Thymus (tissue), 11 donors: Measurements from ENCODE around the gene DCLK2. TPM values are rescaled to one million over a fixed set of nuclear protein-coding genes. Genes with fewer than 3 reads are reported as not detected.
"Not testable (repeated sequence)": the region's sequence is repeated elsewhere in the genome, so short reads cannot be mapped to it uniquely, and the experiment has no call there.

Experiments
- DNase-seq, 9 donors: peaks; one replicate each; pipeline ENCODE4 v3.0.0-alpha.2; 2013; ENCODE audit warnings: low spot score in 9 of 9, low read depth in 6 of 9, missing footprints in 1 of 9
- H3K27ac ChIP-seq, 2 donors: one replicate each; pipeline ENCODE4 v1.5.1; 2013; ENCODE audit warnings: control low read depth in 1 of 2, low read depth in 1 of 2, low read length in 1 of 2, mild to moderate bottlenecking in 1 of 2, moderate library complexity in 1 of 2
- H3K27me3 ChIP-seq, 2 donors: one replicate each; pipeline ENCODE4 v1.5.1; 2013; ENCODE audit warnings: low read length in 1 of 2; ENCODE audit not compliant: control insufficient read depth in 2 of 2, insufficient read depth in 1 of 2
- H3K36me3 ChIP-seq, 2 donors: one replicate each; pipeline ENCODE4 v1.5.1; 2013; ENCODE audit warnings: low read length in 1 of 2, mild to moderate bottlenecking in 1 of 2, moderate library complexity in 1 of 2; ENCODE audit not compliant: control insufficient read depth in 2 of 2, insufficient read depth in 2 of 2
- H3K4me1 ChIP-seq, 2 donors: one replicate each; pipeline ENCODE4 v1.5.1; 2013; ENCODE audit warnings: low read length in 2 of 2; ENCODE audit not compliant: control insufficient read depth in 2 of 2, insufficient read depth in 2 of 2
- H3K4me3 ChIP-seq, 2 donors: one replicate each; pipeline ENCODE4 v1.5.1; 2013; ENCODE audit warnings: low read length in 2 of 2, control low read depth in 1 of 2, mild to moderate bottlenecking in 1 of 2
- H3K9me3 ChIP-seq, 2 donors: one replicate each; pipeline ENCODE4 v1.5.1; 2013; ENCODE audit warnings: low read length in 1 of 2, mild to moderate bottlenecking in 1 of 2; ENCODE audit not compliant: control insufficient read depth in 2 of 2, insufficient read depth in 1 of 2
- WGBS: extraction: QIAGEN DNeasy Blood & Tissue Kit; methylation state at CpG from one replicate; pipeline ENCODE4 v1.1.7; 2013; 5-methylcytosine and 5-hydroxymethylcytosine counted together
- polyA plus RNA-seq: library from polyadenylated mRNA; stranded (reverse); fragments of 200-250 nt; gene quantifications from one replicate; pipeline ENCODE4 v1.2.3, GENCODE V29; 2013
- total RNA-seq: library from RNA; stranded (reverse); fragments of 120-200 nt; gene quantifications from one replicate; pipeline ENCODE4 v1.2.4, GENCODE V29; 2013
- donor health status: healthy.

The DCLK2 gene
- total and polyA plus RNA-seq, 2 donors, result 0.78 to 1.1 TPM

DNA sequence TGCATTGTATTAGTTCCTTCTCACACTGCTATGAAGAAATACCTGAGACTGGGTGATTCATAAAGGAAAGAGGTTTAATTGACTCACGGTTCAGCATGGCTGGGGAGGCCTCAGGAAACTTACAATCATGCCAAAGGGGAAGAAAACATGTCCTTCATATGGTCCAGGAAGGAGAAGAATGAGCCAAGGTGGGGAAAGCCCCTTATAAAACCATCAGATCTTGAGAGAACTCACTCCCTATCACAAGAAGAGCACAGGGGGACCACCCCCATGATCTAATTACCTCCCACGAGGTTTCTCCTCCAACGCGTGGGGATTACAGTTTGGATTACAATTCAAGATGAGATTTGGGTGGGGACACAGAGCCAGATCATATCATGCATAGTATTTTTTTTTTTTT is 106.8 kb downstream of the DCLK2 start:
- not testable (repeated sequence) for H3K9me3 ChIP-seq, H3K4me3 ChIP-seq, H3K4me1 ChIP-seq, H3K27ac ChIP-seq, DNase-seq, H3K36me3 ChIP-seq, H3K27me3 ChIP-seq
- 94% methylated on average over 4 of the region's 4 CpGs for WGBS

DNA sequence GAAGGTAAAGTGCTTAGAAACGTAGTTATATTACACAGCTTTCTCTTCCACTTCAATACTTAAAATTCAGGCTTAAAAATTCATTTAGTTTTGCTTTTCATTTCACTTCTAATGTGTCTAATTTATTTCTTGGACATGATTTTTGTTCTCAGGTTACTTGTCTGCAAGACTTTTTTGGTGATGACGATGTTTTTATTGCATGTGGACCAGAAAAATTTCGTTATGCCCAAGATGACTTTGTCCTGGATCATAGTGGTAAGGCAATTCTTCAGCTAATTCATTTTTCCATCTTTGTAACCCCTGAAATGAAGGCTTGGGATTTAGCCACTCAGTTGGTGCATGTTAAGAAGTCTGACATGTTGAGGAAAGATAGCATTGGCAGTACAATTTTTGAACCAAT is 114.7 kb downstream of the DCLK2 start:
- Histone ChIP-seq H3K4me3 (no peak overlapping the region), H3K27me3 (no peaks in the 10 kb centered on the region), H3K4me1 (no peaks in the 10 kb centered on the region), H3K27ac (no peak overlapping the region), H3K9me3 (no peaks in the 10 kb centered on the region), H3K36me3 (no peaks in the 10 kb centered on the region)
- 93% methylated on average over 3 of the region's 3 CpGs for WGBS
- no peak for DNase-seq

- H3K4me3 ChIP-seq, H3K27ac ChIP-seq, H3K36me3 ChIP-seq, H3K27me3 ChIP-seq, H3K4me1 ChIP-seq, H3K9me3 ChIP-seq, DNase-seq: not testable (repeated sequence)
- 95% methylated on average over 4 of the region's 4 CpGs for WGBS
Observed at GRCh38 chr4:150197256-150197655, 119.0 kb downstream of the DCLK2 start.

- Histone ChIP-seq H3K27me3 (no peaks in the 10 kb centered on the region), H3K4me3 (no peak overlapping the region), H3K36me3 (no peaks in the 10 kb centered on the region), H3K27ac (no peak overlapping the region), H3K4me1 (no peaks in the 10 kb centered on the region), H3K9me3 (no peaks in the 10 kb centered on the region)
- no peak for DNase-seq
- 99% methylated on average over 2 of the region's 2 CpGs for WGBS
Observed at GRCh38 chr4:150199056-150199455, 120.8 kb downstream of the DCLK2 start.

- no peaks in the 10 kb centered on the region for H3K27me3 ChIP-seq
- no peaks in the 10 kb centered on the region for H3K4me1 ChIP-seq
- DNase-seq, result no peak
- H3K27ac ChIP-seq, result no peak overlapping the region
- no peaks in the 10 kb centered on the region for H3K9me3 ChIP-seq
- H3K36me3 ChIP-seq, result no peaks in the 10 kb centered on the region
- no peak overlapping the region for H3K4me3 ChIP-seq
- 86% methylated on average over 1 of the region's 1 CpG for WGBS
Observed at GRCh38 chr4:150205016-150205415, 126.8 kb downstream of the DCLK2 start.

GRCh38 chr4:150206265-150206664 is 128.0 kb downstream of the DCLK2 start:
- Histone ChIP-seq H3K27me3 (no peaks in the 10 kb centered on the region), H3K4me1 (no peaks in the 10 kb centered on the region), H3K4me3 (no peak overlapping the region), H3K9me3 (no peaks in the 10 kb centered on the region), H3K36me3 (no peaks in the 10 kb centered on the region), H3K27ac (no peak overlapping the region)
- DNase-seq, result no peak
- WGBS, result 92% methylated on average over 2 of the region's 2 CpGs

- no peak overlapping the region for H3K4me3 ChIP-seq
- H3K9me3 ChIP-seq, result no peaks in the 10 kb centered on the region
- WGBS, result 94% methylated on average over 4 of the region's 4 CpGs
- no peak overlapping the region for H3K27ac ChIP-seq
- H3K27me3 ChIP-seq, result no peaks in the 10 kb centered on the region
- no peak for DNase-seq
- H3K36me3 ChIP-seq, result no peaks in the 10 kb centered on the region
- no peaks in the 10 kb centered on the region for H3K4me1 ChIP-seq
Observed at GRCh38 chr4:150206954-150207353, 128.7 kb downstream of the DCLK2 start.

GRCh38 chr4:150207871-150208270 is 129.6 kb downstream of the DCLK2 start:
- no peak for DNase-seq
- Histone ChIP-seq H3K36me3 (no peaks in the 10 kb centered on the region), H3K27ac (no peak overlapping the region), H3K27me3 (no peaks in the 10 kb centered on the region), H3K4me3 (no peak overlapping the region), H3K4me1 (no peaks in the 10 kb centered on the region), H3K9me3 (no peaks in the 10 kb centered on the region)
- WGBS, result 92% methylated on average over 2 of the region's 2 CpGs

- H3K27ac ChIP-seq, result no peak overlapping the region
- H3K4me3 ChIP-seq, result no peak overlapping the region
- DNase-seq, result peak in 1 of 9 donors; percentile 4
- no peaks in the 10 kb centered on the region for H3K4me1 ChIP-seq
- 91% methylated on average over 6 of the region's 6 CpGs for WGBS
- H3K9me3 ChIP-seq, result no peaks in the 10 kb centered on the region
- H3K36me3 ChIP-seq, result no peaks in the 10 kb centered on the region
- H3K27me3 ChIP-seq, result no peaks in the 10 kb centered on the region
Observed at GRCh38 chr4:150209140-150209829, 131.0 kb downstream of the DCLK2 start.
